ENCODE data around the gene ENPP1.

- no peak for TF ChIP-seq CTCF (IDR thresholded peaks at IDR 0.05)
- no peak for TF ChIP-seq SP1 (CRISPR knock-in tag; conservative IDR thresholded peaks at IDR 0.05)
- no peak for TF ChIP-seq ATF3 (CRISPR knock-in tag; conservative IDR thresholded peaks at IDR 0.05)
- no peak for TF ChIP-seq MYBL2 (CRISPR knock-in tag; IDR thresholded peaks at IDR 0.05)
- no peak for TF ChIP-seq CBFB (CRISPR knock-in tag; IDR thresholded peaks at IDR 0.05; ENCODE audit: low read depth)
- TF ChIP-seq HMGXB4 (CRISPR knock-in tag; IDR thresholded peaks at IDR 0.05), result no peak
- no peak for TF ChIP-seq ATF2 (CRISPR knock-in tag; IDR thresholded peaks at IDR 0.05; ENCODE audit: borderline replicate concordance, low read depth)
- no peak for TF ChIP-seq EMX1 (CRISPR knock-in tag; IDR thresholded peaks at IDR 0.05)
- no peak for TF ChIP-seq FOXP4 (CRISPR knock-in tag; IDR thresholded peaks at IDR 0.05)
Measured at GRCh38 chr6:131828951-131829350, 21.1 kb downstream of the ENPP1 start.

Measured in WTC11 (cell line).